Trophoblast cell (in vitro differentiated cells and primary cell): ENCODE data around the gene SNAP25.

ENCODE experiments used
- DNase-seq, 2 donors: peaks; one replicate each; pipeline ENCODE4 v3.0.0-alpha.2; 2016
- H2AFZ ChIP-seq: 2 replicates; pipeline ENCODE4 v1.6.1; 2013; ENCODE audit warnings: low read length, moderate library complexity, mild to moderate bottlenecking; ENCODE audit not compliant: insufficient read depth, poor library complexity
- H2AK5ac ChIP-seq: 2 replicates; pipeline ENCODE4 v1.6.1; 2013; ENCODE audit warnings: mild to moderate bottlenecking, low read length
- H2BK120ac ChIP-seq: 2 replicates; pipeline ENCODE4 v1.6.1; 2013; ENCODE audit warnings: low read length, mild to moderate bottlenecking, moderate library complexity; ENCODE audit not compliant: insufficient read depth, poor library complexity
- H2BK12ac ChIP-seq: 2 replicates; pipeline ENCODE4 v1.6.1; 2013; ENCODE audit warnings: mild to moderate bottlenecking, low read length, moderate library complexity
- H2BK5ac ChIP-seq: 2 replicates; pipeline ENCODE4 v1.6.1; 2013; ENCODE audit warnings: low read length, low read depth, moderate library complexity, mild to moderate bottlenecking; ENCODE audit not compliant: poor library complexity
- H3K14ac ChIP-seq: 2 replicates; pipeline ENCODE4 v1.6.1; 2013; ENCODE audit warnings: mild to moderate bottlenecking, low read length
- H3K18ac ChIP-seq: 2 replicates; pipeline ENCODE4 v1.6.1; 2013; ENCODE audit warnings: mild to moderate bottlenecking, low read length
- H3K23ac ChIP-seq: 2 replicates; pipeline ENCODE4 v1.6.1; 2013; ENCODE audit warnings: low read length
- H3K27ac ChIP-seq: 2 replicates; pipeline ENCODE4 v1.5.1; 2013; ENCODE audit warnings: low read depth, mild to moderate bottlenecking, inconsistent platforms, low read length, moderate library complexity
- H3K27me3 ChIP-seq: 2 replicates; pipeline ENCODE4 v1.6.1; 2013; ENCODE audit warnings: inconsistent platforms, mild to moderate bottlenecking, low read length, moderate library complexity; ENCODE audit not compliant: insufficient read depth
- H3K36me3 ChIP-seq, 2 experiments: 1 replicate in 1 of 2; 2 replicates in 1 of 2; pipeline ENCODE4 v1.6.1; 2013; ENCODE audit warnings: low read length in 2 of 2, mild to moderate bottlenecking in 2 of 2, moderate library complexity in 1 of 2; ENCODE audit not compliant: insufficient read depth in 2 of 2, control insufficient read depth in 1 of 2
- H3K4ac ChIP-seq: 2 replicates; pipeline ENCODE4 v1.6.1; 2013; ENCODE audit warnings: low read depth, mild to moderate bottlenecking, low read length, moderate library complexity
- H3K4me1 ChIP-seq, 2 experiments: 1 replicate in 1 of 2; 2 replicates in 1 of 2; pipeline ENCODE4 v1.6.1; 2013; ENCODE audit warnings: low read length in 2 of 2, mild to moderate bottlenecking in 2 of 2, moderate library complexity in 1 of 2; ENCODE audit not compliant: insufficient read depth in 2 of 2, control insufficient read depth in 1 of 2
- H3K4me2 ChIP-seq: 2 replicates; pipeline ENCODE4 v1.6.1; 2013; ENCODE audit warnings: inconsistent platforms, mild to moderate bottlenecking, low read length, moderate library complexity
- H3K4me3 ChIP-seq: 2 replicates; pipeline ENCODE4 v1.5.1; 2013; ENCODE audit warnings: mild to moderate bottlenecking, low read depth, low read length, inconsistent platforms
- H3K79me1 ChIP-seq: one replicate; pipeline ENCODE4 v1.6.1; 2013; ENCODE audit warnings: low read length
- H3K79me2 ChIP-seq: 2 replicates; pipeline ENCODE4 v1.6.1; 2013; ENCODE audit warnings: low read length, mild to moderate bottlenecking; ENCODE audit not compliant: control insufficient read depth, insufficient read depth, poor library complexity
- H3K9ac ChIP-seq: 2 replicates; pipeline ENCODE4 v1.6.1; 2013; ENCODE audit warnings: mild to moderate bottlenecking, low read length
- H3K9me3 ChIP-seq: 2 replicates; pipeline ENCODE4 v1.6.1; 2013; ENCODE audit warnings: low read depth, mild to moderate bottlenecking, control low read depth, inconsistent platforms, low read length; ENCODE audit not compliant: insufficient read depth
- H4K12ac ChIP-seq: 2 replicates; pipeline ENCODE4 v1.6.1; 2013; ENCODE audit warnings: low read depth, mild to moderate bottlenecking, low read length, moderate library complexity
- H4K8ac ChIP-seq: 2 replicates; pipeline ENCODE4 v1.6.1; 2013; ENCODE audit warnings: low read depth, mild to moderate bottlenecking, low read length, moderate library complexity
- H4K91ac ChIP-seq: one replicate; pipeline ENCODE4 v1.6.1; 2013; ENCODE audit warnings: low read depth, mild to moderate bottlenecking, low read length, moderate library complexity
- WGBS: extraction: QIAGEN DNeasy Blood & Tissue Kit; methylation state at CpG from one replicate; pipeline ENCODE4 v1.1.7; 2013; ENCODE audit warnings: missing lambda C conversion rate; ENCODE audit not compliant: insufficient read length, insufficient coverage; ENCODE audit errors: extremely low coverage; 5-methylcytosine and 5-hydroxymethylcytosine counted together

Gene SNAP25

DNA sequence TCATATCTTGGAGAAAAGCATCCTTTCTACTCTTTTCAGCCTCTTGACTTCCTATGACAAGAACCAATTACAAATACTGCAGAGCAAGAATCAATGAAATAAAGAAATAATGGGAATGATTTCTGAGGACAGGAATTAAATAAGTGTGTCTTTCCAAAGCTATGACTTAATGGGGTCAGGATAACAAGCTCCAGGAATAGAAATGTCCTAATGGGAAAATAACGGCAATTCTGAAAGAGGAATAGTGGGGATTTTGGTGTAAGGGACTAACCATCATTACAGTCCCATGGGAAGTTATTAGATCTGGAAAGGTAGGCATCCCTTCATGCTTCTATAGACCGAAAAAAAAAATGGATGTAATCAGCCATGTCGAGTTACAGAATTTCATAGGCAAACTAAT, 28.2 kb upstream of the SNAP25 start:
- Histone ChIP-seq H3K4ac (no peak overlapping the region), H3K79me2 (no peaks in the 10 kb centered on the region), H3K18ac (no peak overlapping the region), H2BK12ac (no peak overlapping the region), H3K79me1 (no peaks in the 10 kb centered on the region), H2AK5ac (no peak overlapping the region), H3K4me1 (no peaks in the 10 kb centered on the region), H3K9ac (no peak overlapping the region), H4K8ac (no peak overlapping the region), H3K23ac (no peak overlapping the region), H3K14ac (no peak overlapping the region), H4K12ac (no peak overlapping the region), H3K9me3 (no peaks in the 10 kb centered on the region), H2AFZ (no peak overlapping the region), H3K36me3 (no peaks in the 10 kb centered on the region), H3K27ac (no peak overlapping the region), H3K27me3 (no peaks in the 10 kb centered on the region), H2BK5ac (no peak overlapping the region), H2BK120ac (no peak overlapping the region), H3K4me3 (no peak overlapping the region), H4K91ac (no peak overlapping the region), H3K4me2 (no peak overlapping the region)
- DNase-seq = no peak
- WGBS = no CpG with 5 or more reads among the region's 3 CpGs

- Histone ChIP-seq H2BK5ac (no peak overlapping the region), H4K8ac (no peak overlapping the region), H3K18ac (no peak overlapping the region), H4K91ac (no peak overlapping the region), H2BK120ac (no peak overlapping the region), H2AFZ (no peak overlapping the region), H3K79me2 (no peaks in the 10 kb centered on the region), H3K9me3 (no peaks in the 10 kb centered on the region), H3K23ac (no peak overlapping the region), H3K4me3 (no peak overlapping the region), H3K9ac (no peak overlapping the region), H4K12ac (no peak overlapping the region), H2AK5ac (no peak overlapping the region), H2BK12ac (no peak overlapping the region), H3K4ac (no peak overlapping the region), H3K36me3 (no peaks in the 10 kb centered on the region), H3K14ac (no peak overlapping the region), H3K27me3 (no peaks in the 10 kb centered on the region), H3K4me2 (no peak overlapping the region), H3K27ac (no peak overlapping the region), H3K4me1 (no peaks in the 10 kb centered on the region), H3K79me1 (no peaks in the 10 kb centered on the region)
- no peak for DNase-seq
- no CpG with 5 or more reads among the region's 1 CpG for WGBS
Observed at GRCh38 chr20:10192171-10192570, 26.5 kb upstream of the SNAP25 start.

DNA sequence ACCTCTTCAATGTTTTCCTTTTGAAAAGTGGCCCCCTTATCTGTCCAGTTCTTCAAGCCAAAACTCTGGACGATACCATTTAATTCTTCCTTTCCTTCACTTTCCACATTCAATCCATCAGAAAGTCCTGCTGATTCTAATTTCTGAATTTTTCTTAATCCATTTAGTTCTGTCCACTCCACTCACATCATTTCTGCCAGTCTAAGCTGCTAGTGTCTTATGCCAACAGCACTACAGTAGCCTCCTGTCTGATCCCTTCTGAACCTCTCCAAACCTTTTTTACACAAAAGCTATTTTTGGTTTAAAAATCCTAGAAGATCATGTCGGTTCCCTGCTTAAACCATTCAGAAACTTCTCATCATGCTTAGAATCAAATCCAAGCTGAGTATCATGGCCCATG, 24.5 kb upstream of the SNAP25 start:
- no peak overlapping the region for H3K4me3 ChIP-seq
- no peak overlapping the region for H2AK5ac ChIP-seq
- H3K4ac ChIP-seq = no peak overlapping the region
- no peaks in the 10 kb centered on the region for H3K27me3 ChIP-seq
- DNase-seq = no peak
- H2BK12ac ChIP-seq = no peak overlapping the region
- no CpG with 5 or more reads among the region's 2 CpGs for WGBS
- no peak overlapping the region for H3K18ac ChIP-seq
- no peak overlapping the region for H4K91ac ChIP-seq
- H3K36me3 ChIP-seq = no peaks in the 10 kb centered on the region
- no peak overlapping the region for H3K27ac ChIP-seq
- no peak overlapping the region for H2BK120ac ChIP-seq
- no peak overlapping the region for H3K14ac ChIP-seq
- no peak overlapping the region for H4K8ac ChIP-seq
- H3K79me1 ChIP-seq = no peaks in the 10 kb centered on the region
- H3K9me3 ChIP-seq = no peaks in the 10 kb centered on the region
- no peak overlapping the region for H2AFZ ChIP-seq
- H3K79me2 ChIP-seq = no peaks in the 10 kb centered on the region
- H3K9ac ChIP-seq = no peak overlapping the region
- no peak overlapping the region for H2BK5ac ChIP-seq
- H4K12ac ChIP-seq = no peak overlapping the region
- H3K23ac ChIP-seq = no peak overlapping the region
- H3K4me1 ChIP-seq = no peaks in the 10 kb centered on the region
- no peak overlapping the region for H3K4me2 ChIP-seq

DNA sequence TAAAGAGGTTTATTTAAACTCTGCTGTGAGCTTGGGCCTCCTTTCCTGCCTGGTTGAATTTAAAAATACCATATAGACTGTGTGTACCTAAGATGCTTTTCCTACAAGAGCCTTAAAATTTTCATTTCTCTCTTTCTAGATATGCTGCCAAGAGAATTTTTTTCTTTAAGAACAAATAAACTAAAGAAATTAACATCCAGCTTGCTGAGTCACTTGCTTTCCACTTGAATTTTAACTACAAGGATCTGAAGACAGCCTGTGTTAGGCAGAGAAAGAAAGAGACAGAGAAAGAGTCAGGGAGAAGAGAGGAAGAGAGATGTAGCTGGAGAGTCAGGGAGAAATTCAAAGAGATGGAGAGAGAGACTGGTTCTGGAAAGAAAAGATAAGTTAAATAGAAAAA, 18.3 kb upstream of the SNAP25 start:
- no peak overlapping the region for H3K27ac ChIP-seq
- no peaks in the 10 kb centered on the region for H3K9me3 ChIP-seq
- H3K9ac ChIP-seq = no peak overlapping the region
- no peak overlapping the region for H2BK12ac ChIP-seq
- H3K4me2 ChIP-seq = no peak overlapping the region
- no peak overlapping the region for H3K23ac ChIP-seq
- H3K4me1 ChIP-seq = no peaks in the 10 kb centered on the region
- no peak overlapping the region for H3K4me3 ChIP-seq
- H4K8ac ChIP-seq = no peak overlapping the region
- H3K14ac ChIP-seq = no peak overlapping the region
- no peak overlapping the region for H2BK5ac ChIP-seq
- no peak overlapping the region for H3K4ac ChIP-seq
- H4K12ac ChIP-seq = no peak overlapping the region
- H3K27me3 ChIP-seq = no peaks in the 10 kb centered on the region
- no peak overlapping the region for H4K91ac ChIP-seq
- no peak overlapping the region for H2AFZ ChIP-seq
- H3K36me3 ChIP-seq = no peaks in the 10 kb centered on the region
- no peak overlapping the region for H2BK120ac ChIP-seq
- H3K79me1 ChIP-seq = no peaks in the 10 kb centered on the region
- H3K18ac ChIP-seq = no peak overlapping the region
- H3K79me2 ChIP-seq = no peaks in the 10 kb centered on the region
- no peak overlapping the region for H2AK5ac ChIP-seq
- no peak for DNase-seq
